HEK293T (cell line): ENCODE data around the gene BRINP3.

ENCODE experiments used
- BHLHE40 ChIP-seq: fragments of 450-650 bp; IDR thresholded peaks from 2 replicates; pipeline ENCODE4 v1.6.1; 2016; ENCODE audit warnings: mild to moderate bottlenecking, moderate library complexity, borderline replicate concordance
- CTBP1 ChIP-seq: fragments of 450-650 bp; IDR thresholded peaks from 2 replicates; pipeline ENCODE4 v1.6.1; 2016; ENCODE audit warnings: borderline replicate concordance
- ELF4 ChIP-seq: fragments of 450-650 bp; IDR thresholded peaks from 2 replicates; pipeline ENCODE4 v1.6.1; 2017; ENCODE audit warnings: antibody characterized with exemption
- FOXA1 ChIP-seq: fragments of 450-650 bp; IDR thresholded peaks from 2 replicates; pipeline ENCODE4 v1.6.1; 2016; ENCODE audit warnings: mild to moderate bottlenecking
- L3MBTL2 ChIP-seq: fragments of 450-650 bp; conservative IDR thresholded peaks from 2 replicates; pipeline ENCODE4 v1.6.1; 2016; ENCODE audit warnings: mild to moderate bottlenecking
- NFRKB ChIP-seq: fragments of 450-650 bp; IDR thresholded peaks from 2 replicates; pipeline ENCODE4 v1.6.1; 2016; ENCODE audit warnings: mild to moderate bottlenecking, moderate library complexity
- TARDBP ChIP-seq: fragments of 450-650 bp; IDR thresholded peaks from 2 replicates; pipeline ENCODE4 v1.6.1; 2016

DNA sequence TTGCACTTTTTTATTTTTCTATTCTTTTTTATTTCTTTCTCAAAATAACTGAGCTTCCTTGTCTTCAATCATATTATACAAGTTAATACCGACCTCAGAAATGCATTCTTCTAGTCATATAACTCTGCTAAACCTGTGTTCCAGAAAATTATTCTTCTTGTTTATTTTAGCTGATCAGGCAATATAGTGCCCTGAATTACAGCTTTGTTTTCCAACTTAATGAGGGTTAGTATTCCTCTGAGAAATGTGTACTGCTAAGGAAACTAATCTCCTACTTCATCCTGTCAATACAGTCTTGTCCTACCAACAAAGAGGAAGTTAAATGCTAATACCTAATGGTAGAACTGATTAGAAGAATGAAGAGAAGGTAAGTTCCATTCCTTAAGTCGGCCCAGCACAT, 13.0 kb downstream of the BRINP3 start:
- TF ChIP-seq ELF4 (no peak), NFRKB (no peak), FOXA1 (no peak), CTBP1 (no peak), BHLHE40 (no peak), L3MBTL2 (no peak), TARDBP (no peak)
